Hematopoietic multipotent progenitor cell treated with erythropoietin and hydrocortisone succinate and interleukin-3 and kit ligand, for 4 days (in vitro differentiated cells): ENCODE measurements around the gene EVI2A.
"Not testable (repeated sequence)": the region's sequence is repeated elsewhere in the genome, so short reads cannot be mapped to it uniquely, and the experiment has no call there.

Experiments used
- DNase-seq: peaks from one replicate; pipeline ENCODE4 v3.0.0-alpha.2; 2015

The EVI2A gene, protein sequence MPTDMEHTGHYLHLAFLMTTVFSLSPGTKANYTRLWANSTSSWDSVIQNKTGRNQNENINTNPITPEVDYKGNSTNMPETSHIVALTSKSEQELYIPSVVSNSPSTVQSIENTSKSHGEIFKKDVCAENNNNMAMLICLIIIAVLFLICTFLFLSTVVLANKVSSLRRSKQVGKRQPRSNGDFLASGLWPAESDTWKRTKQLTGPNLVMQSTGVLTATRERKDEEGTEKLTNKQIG

DNA sequence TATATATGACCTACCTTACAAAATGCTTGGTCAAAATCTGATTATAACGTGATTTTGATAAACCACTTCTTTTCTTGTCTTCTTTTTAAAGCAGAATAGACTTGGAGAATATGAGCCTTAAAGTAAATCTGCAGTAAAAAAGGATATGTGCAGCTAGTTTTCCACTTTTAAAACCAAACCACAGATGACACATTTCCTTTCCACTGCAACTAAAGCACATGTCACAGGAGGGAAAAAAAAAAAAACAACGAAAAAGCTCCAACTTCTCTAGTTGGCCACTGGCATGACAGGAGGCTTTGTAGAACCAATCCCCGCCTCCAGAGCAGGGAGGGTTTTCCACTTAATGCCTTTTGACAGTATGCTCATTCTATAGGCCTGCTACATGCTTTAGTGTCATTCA is at the start of gene EVI2A:
TSS of gene EVI2A (minus strand) at position 142 of the 400 bp plus-strand sequence. CDS start 2,609 bp downstream, outside the sequence.
- DNase-seq = peak; percentile 94

DNA sequence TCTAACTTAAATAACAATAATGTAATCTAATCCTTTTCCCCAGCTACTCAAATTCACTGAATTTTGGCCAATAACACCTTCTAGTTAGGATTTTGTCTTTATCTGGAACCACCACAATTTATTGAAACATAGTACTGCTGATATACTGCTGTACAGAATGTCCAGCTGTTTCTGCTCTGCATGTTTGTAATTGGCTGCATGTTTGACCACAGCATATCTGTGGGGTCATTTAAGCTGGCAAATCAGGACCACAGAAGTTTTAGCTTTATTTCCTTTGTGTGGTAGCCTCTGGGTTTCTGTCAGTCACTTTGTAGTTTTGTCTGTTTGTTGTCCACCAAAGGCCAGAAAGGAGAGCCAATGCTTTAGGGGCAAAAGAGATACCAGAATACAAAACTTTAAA is 47.8 kb upstream of the EVI2A start:
- no peak for DNase-seq

DNA sequence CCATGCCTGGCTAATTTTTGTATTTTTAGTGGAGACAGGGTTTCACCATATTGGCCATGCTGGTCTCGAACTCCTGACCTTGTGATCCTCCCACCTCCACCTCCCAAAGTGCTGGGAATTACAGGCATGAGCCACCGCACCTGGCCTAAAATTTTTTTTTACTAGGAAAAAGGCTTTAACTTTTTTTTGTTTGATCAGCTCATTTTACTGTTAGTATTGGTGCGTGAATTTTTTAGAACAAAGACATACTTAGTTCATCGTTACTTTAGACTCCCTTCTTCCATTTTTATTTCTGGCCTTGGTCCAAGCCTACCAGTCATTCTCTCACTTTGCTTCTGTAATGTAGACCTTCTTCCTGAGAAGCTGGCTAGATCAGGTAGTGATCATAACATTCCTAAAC is 44.7 kb upstream of the EVI2A start:
- no peak for DNase-seq

DNA sequence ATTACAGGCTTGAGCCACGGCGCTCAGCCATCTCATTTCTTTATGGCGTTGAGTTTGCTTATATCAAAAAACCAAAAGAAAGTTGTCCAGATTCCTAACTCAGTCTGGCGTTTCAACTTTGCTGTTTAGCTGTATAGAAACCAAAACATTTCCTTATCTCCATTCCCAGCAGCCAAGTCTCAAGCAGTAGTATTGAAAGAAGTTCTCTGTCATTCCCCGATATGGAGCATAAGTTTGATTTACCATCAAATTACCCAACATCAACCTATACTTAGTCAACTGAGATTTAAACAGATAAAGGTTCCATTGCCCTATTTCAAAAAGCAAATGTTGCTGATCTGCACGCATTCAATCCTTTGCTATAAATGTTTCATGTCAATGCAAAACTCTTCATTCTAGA is 42.6 kb upstream of the EVI2A start:
- no peak for DNase-seq

DNA sequence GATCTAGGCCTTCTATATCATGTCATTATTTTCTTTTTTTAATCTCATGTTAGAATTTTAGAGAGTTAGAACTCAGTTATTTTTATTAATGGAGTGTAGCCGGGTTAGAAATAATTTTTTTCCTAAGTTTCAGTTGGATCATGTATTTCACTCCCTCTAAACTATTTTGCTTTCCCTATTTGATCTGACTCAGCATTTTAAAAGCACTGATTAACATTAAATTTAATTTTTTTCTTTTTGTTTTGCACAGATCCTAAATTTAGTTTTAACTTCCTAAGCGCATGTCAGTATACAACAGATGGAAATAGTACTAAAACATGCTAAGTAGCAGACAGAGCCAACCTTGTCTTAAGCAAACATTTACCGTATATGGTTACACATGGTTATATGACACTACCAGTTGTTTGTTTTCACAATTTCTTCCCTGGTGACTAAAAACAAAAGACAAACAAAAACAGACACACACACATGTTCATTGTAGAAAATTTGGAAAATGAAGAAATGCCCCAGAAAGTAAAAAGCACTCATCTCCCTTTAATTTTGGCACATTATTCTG is 36.5 kb upstream of the EVI2A start:
- DNase-seq = no peak

DNA sequence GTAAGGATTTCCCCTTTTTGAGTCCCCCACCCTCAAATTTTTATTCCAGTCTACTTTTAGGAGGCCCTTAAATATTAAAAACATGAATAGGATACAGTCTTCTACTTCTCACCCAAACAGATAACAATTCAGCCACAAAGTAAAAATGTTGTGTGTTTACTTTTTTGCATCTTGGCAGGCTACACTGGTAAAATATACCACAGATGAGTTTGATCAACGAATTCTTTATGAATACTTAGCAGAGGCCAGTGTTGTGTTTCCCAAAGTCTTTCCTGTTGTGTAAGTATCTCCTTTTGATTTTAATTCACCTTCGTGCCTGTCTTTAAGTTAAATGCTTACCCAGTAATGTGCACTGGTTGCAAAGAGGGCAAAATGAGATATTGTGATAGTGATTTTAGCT is 35.7 kb upstream of the EVI2A start:
- DNase-seq = no peak

DNA sequence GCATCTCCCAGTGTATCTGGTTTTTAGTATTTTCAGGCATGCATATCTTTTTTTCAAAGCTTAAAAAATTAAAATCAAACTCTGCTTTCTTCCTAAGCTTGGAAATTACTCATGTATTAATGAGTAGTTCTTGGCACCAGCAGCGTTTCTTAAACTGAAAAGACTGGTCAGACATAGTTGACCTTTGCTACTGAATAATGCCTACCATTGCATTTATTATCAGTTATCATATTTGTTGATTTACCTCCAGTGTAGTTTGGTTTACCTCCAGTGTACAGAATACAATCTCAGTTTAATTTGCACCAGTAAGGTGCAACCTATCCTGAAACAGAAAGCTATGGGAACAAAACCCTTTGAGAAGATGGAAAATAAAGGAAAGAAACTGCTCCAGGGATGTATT is 34.5 kb upstream of the EVI2A start:
- no peak for DNase-seq

DNA sequence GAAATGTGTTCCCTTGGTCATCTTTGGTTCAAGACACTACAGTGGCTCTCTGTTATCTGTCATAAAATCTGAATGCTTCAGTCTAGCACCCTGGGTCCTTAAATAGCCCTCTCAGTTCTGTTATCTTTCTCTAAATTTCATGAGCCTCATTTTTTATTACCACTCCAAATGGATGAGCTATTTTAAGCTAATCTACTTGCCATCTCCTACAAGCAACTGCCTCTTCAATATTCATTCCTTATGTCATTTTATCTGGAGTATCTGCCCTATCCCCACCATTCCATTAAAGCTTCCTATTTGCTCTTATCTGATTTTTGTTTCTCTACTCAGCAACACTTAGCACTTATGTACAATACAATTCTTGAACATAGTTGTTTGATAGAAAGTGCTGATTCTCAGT is 28.0 kb upstream of the EVI2A start:
- DNase-seq = no peak

DNA sequence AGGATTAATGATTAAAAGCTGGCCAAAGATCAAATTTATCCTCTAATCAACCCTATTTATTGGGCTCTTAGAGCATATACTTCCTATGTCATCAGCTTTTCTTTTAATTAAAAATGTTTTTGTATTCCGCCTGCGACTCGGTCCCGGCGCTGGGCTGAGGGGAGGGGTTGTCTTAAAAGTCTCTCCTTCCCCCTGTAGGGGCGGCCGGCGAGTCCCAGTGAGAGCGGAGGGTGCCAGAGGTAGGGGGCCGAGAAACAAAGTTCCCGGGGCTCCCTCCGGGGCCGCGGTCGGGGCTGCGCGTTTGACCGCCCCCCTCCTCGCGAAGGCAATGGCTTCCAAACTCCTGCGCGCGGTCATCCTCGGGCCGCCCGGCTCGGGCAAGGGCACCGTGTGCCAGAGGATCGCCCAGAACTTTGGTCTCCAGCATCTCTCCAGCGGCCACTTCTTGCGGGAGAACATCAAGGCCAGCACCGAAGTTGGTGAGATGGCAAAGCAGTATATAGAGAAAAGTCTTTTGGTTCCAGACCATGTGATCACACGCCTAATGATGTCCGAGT is 23.8 kb upstream of the EVI2A start:
- DNase-seq = not testable (repeated sequence)

DNA sequence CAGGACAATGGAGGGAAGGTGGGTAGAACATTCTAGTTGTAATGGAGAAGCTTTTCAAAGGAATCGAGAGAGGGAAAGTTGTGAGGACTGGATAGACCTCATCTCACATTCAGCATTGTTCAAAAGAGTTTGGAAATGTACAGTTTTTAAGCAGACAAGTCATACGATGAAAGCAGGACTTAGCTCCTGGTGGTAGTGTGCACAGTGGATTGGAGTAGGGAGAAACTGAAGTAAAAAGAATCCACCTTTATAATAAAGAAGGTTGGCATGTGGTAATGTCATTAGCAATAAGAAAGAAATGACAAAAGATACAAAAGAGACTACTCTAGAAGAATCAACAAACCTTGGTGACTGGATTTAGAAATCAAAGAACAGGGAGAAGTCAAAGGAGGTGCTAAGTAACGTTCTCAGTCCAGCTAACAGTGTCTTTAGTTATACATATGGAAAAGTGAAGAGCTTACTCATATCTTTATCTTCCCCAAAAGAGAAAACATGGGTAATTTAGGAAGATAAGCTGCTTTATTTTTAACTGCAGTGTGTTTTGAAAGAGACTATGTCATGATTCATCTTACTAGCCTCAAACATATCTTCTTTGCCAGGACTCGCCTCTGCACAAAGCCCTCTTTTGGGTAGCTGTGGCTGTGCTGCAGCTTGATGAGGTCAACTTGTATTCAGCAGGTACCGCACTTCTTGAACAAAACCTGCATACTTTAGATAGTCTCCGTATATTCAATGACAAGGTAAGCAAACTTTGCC is 18.7 kb upstream of the EVI2A start:
- DNase-seq = peak; percentile 64

DNA sequence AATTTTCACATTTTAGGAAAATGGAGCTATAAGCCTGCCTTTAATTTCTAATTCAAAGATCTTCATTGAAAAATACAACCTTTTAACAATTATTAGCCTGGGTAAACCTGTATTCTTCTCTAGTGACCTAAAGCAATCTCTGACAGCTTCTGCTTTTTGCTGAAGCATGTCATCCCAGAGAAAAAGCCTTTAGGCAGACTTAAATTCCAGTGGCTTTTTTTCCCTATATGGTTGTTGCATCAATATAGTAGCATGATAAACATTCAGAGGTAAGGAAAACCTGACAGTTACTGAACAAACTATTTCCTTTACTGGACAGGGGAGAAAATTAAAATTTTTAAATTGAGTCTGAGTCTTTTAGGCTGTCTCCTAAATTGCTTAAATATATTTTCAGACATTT is 7.8 kb upstream of the EVI2A start:
- DNase-seq = no peak

DNA sequence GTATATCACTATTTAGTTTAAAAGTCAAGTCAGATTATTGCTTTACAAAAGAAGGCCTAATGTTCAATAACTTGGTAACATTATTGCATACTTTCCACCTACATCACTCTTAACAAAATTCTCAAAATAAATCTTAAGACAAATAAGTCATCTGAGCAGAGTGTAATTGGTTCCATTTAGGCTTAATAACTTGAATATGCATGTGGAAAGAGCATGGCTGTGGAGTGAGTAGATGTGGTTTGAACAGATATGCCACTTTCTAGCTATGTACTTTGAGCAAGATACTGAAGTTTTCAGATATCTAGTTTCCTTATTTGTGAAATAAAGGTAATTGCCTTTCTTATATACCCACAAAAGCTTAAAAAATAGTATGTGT is 6.7 kb upstream of the EVI2A start:
- DNase-seq = no peak

DNA sequence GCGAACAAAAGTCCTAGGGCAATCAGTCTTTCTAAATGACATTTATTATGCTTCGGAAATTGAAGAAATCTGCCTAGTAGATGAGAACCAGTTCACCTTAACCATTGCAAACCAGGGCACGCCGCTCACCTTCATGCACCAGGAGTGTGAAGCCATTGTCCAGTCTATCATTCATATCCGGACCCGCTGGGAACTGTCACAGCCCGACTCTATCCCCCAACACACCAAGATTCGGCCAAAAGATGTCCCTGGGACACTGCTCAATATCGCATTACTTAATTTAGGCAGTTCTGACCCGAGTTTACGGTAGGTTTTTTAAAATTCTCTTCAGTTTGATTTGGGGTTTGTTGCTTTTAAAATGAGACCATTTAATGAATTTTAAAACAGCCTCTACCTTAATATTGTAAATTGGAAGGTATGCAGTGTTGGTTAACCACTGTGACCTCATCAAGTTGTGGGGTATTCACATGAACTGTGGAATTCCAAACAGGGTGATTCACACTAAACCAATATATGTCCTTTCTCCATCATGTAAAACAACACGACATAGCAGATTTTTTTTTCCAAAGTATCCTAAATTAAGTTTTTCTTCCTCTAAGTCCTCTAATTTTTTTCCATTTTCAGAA is 6.2 kb upstream of the EVI2A start:
- DNase-seq = no peak

DNA sequence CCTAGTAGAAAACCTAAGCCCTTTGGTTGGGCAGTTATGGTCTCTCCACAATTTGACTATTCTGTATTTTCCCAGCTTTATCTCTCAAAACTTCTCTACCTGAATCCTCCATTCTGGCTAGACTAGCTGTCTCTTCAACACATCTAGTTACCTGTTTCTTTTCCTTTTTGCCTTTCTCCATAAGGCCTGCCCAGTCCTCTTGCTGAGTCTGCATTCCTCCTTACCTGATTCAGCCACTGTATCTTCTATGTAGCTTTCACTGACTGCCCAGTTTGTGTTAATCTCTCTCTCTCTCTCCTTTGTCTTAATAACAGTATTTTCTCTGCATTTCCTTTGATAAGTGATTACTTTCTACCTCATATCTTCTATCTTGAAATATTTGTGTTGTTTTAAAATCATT is 2.1 kb upstream of the EVI2A start:
- DNase-seq = no peak

DNA sequence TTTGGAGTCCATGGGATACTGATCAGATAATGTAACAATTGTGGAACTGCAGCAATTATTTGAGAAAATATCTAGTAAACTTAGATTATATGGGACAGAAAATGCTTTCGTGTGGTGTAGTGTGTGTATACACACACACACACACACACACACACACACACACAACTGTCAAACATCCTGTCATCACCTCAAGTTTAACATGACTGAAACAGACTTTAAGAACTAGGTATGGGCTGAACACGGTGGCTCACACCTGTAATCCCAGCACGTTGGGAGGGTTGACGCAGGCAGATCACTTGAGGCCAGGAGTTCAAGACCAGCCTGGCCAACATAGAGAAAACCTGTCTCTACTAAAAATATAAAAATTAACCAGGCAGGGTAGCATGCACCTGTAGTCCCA is 544 bp upstream of the EVI2A start:
- no peak for DNase-seq

DNA sequence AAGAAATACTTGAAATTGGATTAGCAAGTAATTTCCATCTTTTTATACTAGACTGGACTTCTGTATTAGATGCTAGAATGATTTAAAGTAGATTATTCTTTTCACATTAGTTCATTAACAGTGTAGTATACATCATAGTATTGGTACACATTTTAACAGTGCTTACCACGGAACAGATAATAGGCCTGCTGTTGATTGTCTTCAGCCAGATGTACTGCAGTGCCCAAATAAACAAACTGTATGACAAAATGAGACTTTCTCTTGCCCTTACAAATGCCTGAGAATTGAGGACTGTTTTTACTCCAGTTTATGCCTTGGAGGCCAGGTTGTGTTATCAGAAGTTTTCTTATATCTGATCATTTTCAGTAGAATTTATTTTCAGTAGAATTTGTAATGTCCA is 631 bp downstream of the EVI2A start:
- DNase-seq = peak; percentile 30

DNA sequence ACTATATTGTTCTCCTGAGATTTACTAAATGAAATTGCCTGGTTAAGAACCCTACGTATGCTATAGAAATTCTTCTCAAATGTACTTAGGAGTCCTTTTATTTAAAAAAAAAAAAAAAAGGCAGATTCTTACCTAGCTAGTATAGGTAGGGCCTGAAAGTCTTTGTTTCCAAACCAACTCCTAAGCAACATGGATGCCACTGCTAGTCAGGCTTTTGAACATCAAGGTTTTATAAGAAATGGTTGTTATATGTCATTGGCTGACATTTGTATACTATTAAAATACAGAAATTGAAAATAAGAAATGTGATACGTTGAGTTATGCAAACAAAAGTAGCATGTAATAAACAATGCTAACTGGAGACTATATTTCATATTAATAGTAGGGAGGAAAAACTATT is 1.2 kb downstream of the EVI2A start:
- DNase-seq = no peak

DNA sequence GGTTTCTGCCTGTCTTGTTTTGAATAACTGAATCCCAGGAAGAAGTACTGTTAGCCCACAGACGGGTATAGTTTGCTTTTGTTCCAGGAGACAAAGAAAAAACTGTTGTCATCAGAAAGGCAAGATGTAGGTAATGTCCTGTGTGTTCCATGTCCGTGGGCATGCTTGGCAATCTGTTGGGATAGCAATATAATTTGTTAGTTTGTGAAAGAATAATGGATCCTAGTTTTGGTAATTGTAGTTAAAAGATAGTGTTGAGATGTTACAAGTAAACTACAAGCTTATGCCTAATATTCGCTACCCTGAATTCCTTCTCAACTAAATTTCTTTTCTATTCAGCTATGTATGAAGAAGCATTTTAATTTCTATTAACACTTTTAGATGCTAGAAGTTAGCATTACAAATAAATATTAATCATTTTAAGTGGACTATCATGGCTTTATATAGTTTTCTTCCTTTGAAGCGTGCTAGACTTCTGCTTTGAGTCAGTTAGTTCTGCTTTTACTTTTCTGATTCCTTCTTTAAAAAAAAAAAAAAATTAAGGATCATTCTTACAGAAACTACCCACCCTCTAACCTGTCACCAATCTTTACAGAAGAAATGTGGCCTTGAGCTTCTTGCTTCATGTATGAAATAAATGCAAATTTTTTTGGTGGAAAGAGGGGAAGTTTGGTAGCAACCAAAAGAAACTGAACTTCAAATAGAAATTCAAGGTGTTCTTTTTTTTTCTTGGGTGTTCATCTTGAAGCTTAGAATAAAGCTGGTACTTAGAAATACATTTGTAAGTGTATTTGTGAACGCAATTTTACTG is 2.4 kb downstream of the EVI2A start:
- peak; percentile 60 for DNase-seq

DNA sequence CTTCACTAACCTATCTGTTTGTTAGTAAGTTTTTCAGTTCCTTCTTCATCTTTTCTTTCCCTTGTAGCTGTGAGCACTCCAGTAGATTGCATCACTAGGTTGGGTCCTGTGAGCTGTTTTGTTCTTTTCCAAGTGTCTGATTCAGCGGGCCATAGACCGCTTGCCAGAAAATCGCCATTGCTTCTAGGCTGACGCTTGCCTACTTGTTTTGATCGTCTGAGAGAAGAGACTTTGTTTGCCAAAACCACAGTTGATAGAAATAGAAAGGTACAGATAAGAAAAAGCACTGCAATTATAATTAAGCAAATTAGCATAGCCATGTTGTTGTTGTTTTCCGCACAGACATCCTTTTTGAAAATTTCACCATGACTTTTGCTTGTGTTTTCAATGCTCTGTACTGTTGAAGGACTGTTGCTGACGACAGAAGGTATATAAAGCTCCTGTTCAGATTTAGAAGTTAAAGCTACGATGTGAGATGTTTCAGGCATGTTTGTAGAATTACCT is 3.1 kb downstream of the EVI2A start:
- peak; percentile 73 for DNase-seq

DNA sequence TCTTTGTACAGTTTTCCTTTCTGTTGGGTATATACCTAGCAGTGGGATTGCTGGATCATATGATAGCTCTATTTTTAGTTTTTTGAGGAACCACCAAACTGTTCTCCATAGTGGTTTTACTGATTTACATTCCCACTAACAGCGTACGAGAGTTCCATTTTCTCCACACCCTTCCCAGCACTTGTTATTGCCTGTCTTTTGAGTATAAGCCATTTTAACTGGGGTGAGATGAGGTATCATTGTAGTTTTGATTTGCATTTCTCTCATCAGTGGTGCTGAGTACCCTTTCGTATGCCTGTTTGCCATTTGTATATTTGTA is 6.7 kb downstream of the EVI2A start:
- DNase-seq = no peak

DNA sequence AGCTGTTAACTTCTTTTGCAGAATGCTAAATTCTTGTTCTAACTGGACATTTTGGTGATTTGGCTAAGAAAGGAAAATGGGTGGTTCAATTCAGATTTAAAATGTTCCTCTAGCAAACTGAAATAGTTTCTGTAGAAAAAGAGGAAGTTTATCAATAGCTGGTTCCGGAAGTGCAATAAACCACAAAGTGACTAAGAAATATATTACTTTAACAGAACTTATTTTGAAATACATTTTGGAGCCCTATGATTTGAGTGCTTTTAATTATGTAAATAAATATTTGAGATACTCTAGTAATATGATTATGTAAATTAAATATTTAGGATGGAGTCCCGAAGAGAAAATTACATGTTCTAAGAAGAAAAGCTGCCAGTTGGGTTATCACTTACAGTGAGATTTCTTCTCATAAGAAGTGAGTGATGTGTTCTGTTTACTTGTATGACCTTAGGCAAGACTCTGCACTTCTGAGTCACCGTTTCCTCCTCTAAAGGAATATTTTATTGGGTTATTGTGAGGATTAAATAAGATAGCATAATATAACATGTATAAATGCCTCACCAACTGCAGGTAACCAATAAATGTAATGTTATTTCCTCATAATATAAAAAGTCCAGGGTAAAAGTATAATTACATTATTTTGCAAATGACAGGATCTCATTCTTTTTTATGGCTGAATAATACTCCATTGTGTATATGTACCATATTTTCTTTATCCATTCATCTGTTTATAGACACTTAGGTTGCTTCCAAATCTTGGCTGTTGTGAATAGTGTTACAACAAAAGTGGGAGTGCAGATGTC is 7.2 kb downstream of the EVI2A start, which contains the start of gene EVI2B:
TSS of gene EVI2B (minus strand) at position 73 of the 800 bp plus-strand sequence. CDS start 8,445 bp downstream, outside the sequence.
- DNase-seq = peak; percentile 93

DNA sequence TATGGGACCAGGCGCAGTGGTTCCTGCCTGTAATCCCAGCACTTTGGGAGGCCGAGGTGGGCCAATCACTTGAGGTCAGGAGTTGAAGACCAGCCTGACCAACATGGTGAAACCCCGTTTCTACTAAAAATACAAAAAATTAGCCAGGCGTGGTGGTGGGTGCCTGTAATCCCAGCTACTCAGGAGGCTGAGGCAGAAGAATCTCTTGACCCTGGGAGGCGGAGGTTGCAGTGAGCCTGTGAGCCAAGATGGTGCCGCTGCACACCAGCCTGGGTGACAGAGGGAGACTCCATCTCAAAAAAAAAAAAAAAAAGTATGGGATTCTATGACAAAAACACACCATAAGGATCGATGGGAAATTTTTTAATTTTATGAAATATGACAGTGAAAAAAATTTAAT is 9.2 kb downstream of the EVI2A start:
- DNase-seq = peak; percentile 34
